ENCODE data around the gene RIN1.

RIN1 gene

DNA sequence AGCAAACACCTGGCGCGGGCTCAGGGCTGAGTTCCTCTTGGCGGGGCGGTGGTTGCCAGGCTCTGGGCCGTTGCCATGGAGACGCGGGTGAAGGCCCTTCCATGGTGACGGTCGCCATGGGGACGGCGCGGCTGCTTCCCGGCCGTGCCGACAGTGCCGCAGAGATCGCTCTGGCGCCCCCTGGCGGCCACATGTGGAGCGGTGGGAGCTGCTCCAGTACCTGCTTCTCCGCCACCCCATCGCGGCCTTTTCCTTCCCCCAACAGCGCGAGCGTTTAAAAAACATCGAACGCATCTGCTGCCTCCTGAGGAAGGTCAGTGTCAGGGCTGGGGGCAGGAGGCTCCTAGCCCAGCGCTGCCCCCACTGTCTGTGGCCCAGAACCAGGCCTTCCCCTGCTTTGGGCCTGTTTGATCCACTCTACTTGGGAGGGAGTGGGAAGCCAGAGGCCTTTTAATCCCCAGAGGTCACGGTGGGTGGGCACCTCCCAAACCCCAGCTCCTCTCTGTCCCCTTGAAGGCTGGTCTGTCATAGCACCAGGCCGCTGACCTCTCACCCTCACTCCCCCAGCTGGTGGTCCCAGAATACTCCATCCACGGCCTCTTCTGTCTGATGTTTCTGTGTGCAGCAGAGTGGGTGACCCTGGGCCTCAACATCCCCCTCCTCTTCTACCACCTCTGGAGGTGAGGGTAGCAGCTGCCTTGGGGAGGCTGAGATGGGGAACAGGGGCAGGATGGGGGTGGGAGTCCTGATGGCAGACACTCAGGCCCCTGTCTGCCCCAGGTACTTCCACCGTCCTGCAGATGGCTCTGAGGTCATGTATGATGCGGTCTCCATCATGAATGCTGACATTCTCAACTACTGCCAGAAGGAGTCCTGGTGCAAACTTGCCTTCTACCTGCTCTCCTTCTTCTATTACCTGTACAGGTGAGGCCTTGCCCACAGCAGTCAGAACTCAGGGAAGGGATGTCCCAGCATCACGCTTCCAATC, 53.5 kb downstream of the RIN1 start:
- DNase-seq (ENCODE audit: low read depth), result peak; percentile 97
